ENCODE results near the gene RBM4.

DNA sequence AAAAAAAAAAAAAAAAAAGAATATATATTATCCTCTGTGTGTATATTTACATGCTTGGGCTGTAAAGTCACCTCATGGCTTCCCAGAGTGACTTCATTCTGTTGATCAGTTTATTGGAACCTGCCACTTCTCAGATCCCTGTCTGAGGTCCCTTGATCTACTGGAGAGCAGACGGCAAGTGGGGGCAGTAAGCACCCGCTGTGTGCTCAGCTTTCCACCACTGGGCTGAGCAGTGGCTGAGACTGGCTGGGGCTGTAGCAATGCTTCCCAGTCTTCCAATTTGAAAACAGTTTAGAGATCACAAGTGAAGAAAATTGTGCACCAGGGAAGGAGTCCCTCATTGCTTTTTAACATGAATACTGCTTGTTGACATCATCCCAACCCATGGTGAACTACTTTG is 46.1 kb downstream of the RBM4 start:
- TF ChIP-seq, protein P1, sequence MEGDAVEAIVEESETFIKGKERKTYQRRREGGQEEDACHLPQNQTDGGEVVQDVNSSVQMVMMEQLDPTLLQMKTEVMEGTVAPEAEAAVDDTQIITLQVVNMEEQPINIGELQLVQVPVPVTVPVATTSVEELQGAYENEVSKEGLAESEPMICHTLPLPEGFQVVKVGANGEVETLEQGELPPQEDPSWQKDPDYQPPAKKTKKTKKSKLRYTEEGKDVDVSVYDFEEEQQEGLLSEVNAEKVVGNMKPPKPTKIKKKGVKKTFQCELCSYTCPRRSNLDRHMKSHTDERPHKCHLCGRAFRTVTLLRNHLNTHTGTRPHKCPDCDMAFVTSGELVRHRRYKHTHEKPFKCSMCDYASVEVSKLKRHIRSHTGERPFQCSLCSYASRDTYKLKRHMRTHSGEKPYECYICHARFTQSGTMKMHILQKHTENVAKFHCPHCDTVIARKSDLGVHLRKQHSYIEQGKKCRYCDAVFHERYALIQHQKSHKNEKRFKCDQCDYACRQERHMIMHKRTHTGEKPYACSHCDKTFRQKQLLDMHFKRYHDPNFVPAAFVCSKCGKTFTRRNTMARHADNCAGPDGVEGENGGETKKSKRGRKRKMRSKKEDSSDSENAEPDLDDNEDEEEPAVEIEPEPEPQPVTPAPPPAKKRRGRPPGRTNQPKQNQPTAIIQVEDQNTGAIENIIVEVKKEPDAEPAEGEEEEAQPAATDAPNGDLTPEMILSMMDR (IDR thresholded peaks at IDR 0.05), result no peak
- no peak for TF ChIP-seq ZFX (IDR thresholded peaks at IDR 0.05; ENCODE audit: borderline replicate concordance)

Data from 22Rv1 (cell line).